ACC112 (cell line): Measurements from ENCODE around the gene SPATA6L.
A peak's percentile ranks its signal among the peaks of the same experiment; 100 is the strongest.

ENCODE experiments used
- H2AFZ ChIP-seq: fragments of 200-600 bp; sonication (generic); one replicate; pipeline ENCODE4 v1.6.0; 2017; ENCODE audit warnings: antibody characterized with exemption, low read length; ENCODE audit not compliant: unreplicated experiment
- H3K27ac ChIP-seq: fragments of 200-600 bp; sonication (generic); 2 replicates; pipeline ENCODE4 v1.5.1; 2014; ENCODE audit warnings: low read depth, mild to moderate bottlenecking, antibody characterized with exemption, low read length, moderate library complexity
- H3K27me3 ChIP-seq: fragments of 200-600 bp; sonication (generic); 2 replicates; pipeline ENCODE4 v1.6.1; 2014; ENCODE audit warnings: mild to moderate bottlenecking, antibody characterized with exemption, low read length, moderate library complexity, mixed read lengths; ENCODE audit not compliant: insufficient read depth
- H3K36me3 ChIP-seq: fragments of 200-600 bp; sonication (generic); 2 replicates; pipeline ENCODE4 v1.6.1; 2016; ENCODE audit warnings: mild to moderate bottlenecking, antibody characterized with exemption, low read length, moderate library complexity, mixed read lengths; ENCODE audit not compliant: insufficient read depth
- H3K4me1 ChIP-seq: fragments of 200-600 bp; sonication (generic); one replicate; pipeline ENCODE4 v1.6.1; 2016; ENCODE audit warnings: low read length, mixed read lengths; ENCODE audit not compliant: insufficient read depth, unreplicated experiment, control insufficient read depth
- H3K4me3 ChIP-seq: fragments of 200-600 bp; sonication (generic); 2 replicates; pipeline ENCODE4 v1.5.1; 2014; ENCODE audit warnings: mild to moderate bottlenecking, low read depth, low read length
- H3K79me2 ChIP-seq: fragments of 200-600 bp; sonication (generic); one replicate; pipeline ENCODE4 v1.6.0; 2016; ENCODE audit warnings: low read length; ENCODE audit not compliant: control insufficient read depth, unreplicated experiment, insufficient read depth

SPATA6L gene

GRCh38 chr9:4666042-4666699 lies at the start of gene SPATA6L:
Gene SPATA6L, minus strand, starts transcription at chr9:4666480. Its CDS starts 230 bp downstream, at chr9:4666250.
- no peaks in the 10 kb centered on the region for H3K79me2 ChIP-seq
- H3K27me3 ChIP-seq, result no peaks in the 10 kb centered on the region
- H3K4me3 ChIP-seq, result peak within 1 kb of the TSS; percentile 79
- H2AFZ ChIP-seq, result peak within 1 kb of the TSS; percentile 60
- H3K27ac ChIP-seq, result peak within 1 kb of the TSS; percentile 60
- peaks cover 37% of the 10 kb centered on the region for H3K4me1 ChIP-seq
- H3K36me3 ChIP-seq, result no peaks in the 10 kb centered on the region

- no peak overlapping the region for H3K4me3 ChIP-seq
- H3K36me3 ChIP-seq, result peaks cover 32% of the 10 kb centered on the region
- no peak overlapping the region for H2AFZ ChIP-seq
- H3K27ac ChIP-seq, result no peak overlapping the region
- no peaks in the 10 kb centered on the region for H3K4me1 ChIP-seq
- H3K79me2 ChIP-seq, result no peaks in the 10 kb centered on the region
- no peaks in the 10 kb centered on the region for H3K27me3 ChIP-seq
These were observed 48.2 kb upstream of the SPATA6L start for GRCh38 chr9:4714266-4715016.

- Histone ChIP-seq H3K4me1 (no peaks in the 10 kb centered on the region), H3K4me3 (no peak overlapping the region), H3K36me3 (peaks cover 30% of the 10 kb centered on the region), H3K27ac (no peak overlapping the region), H3K27me3 (no peaks in the 10 kb centered on the region), H3K79me2 (no peaks in the 10 kb centered on the region), H2AFZ (no peak overlapping the region)
These were observed 47.6 kb upstream of the SPATA6L start for GRCh38 chr9:4713849-4714248.

GRCh38 chr9:4709380-4709779 lies 43.1 kb upstream of the SPATA6L start:
- no peaks in the 10 kb centered on the region for H3K79me2 ChIP-seq
- H3K4me1 ChIP-seq, result no peaks in the 10 kb centered on the region
- no peaks in the 10 kb centered on the region for H3K27me3 ChIP-seq
- H3K36me3 ChIP-seq, result peaks cover 11% of the 10 kb centered on the region
- no peak overlapping the region for H3K27ac ChIP-seq
- H2AFZ ChIP-seq, result no peak overlapping the region
- H3K4me3 ChIP-seq, result no peak overlapping the region

GRCh38 chr9:4706971-4707622 lies 40.8 kb upstream of the SPATA6L start:
- H3K36me3 ChIP-seq, result peaks cover 10% of the 10 kb centered on the region; the same call in 1 of the 2 replicates

GRCh38 chr9:4706021-4706420 lies 39.7 kb upstream of the SPATA6L start:
- Histone ChIP-seq H3K79me2 (no peaks in the 10 kb centered on the region), H2AFZ (no peak overlapping the region), H3K36me3 (peaks cover 12% of the 10 kb centered on the region; the same call in 1 of the 2 replicates), H3K27me3 (no peaks in the 10 kb centered on the region), H3K4me3 (no peak overlapping the region), H3K4me1 (no peaks in the 10 kb centered on the region), H3K27ac (no peak overlapping the region)

More at GRCh38 chr9:4706971-4707622, 40.8 kb upstream of the SPATA6L start:
- no peaks in the 10 kb centered on the region for H3K79me2 ChIP-seq
- no peaks in the 10 kb centered on the region for H3K4me1 ChIP-seq
- no peak overlapping the region for H3K4me3 ChIP-seq
- H3K27me3 ChIP-seq, result no peaks in the 10 kb centered on the region
- H2AFZ ChIP-seq, result no peak overlapping the region
- no peak overlapping the region for H3K27ac ChIP-seq

- peaks cover 16% of the 10 kb centered on the region for H3K36me3 ChIP-seq
- H3K4me3 ChIP-seq, result no peak overlapping the region
- H3K27ac ChIP-seq, result no peak overlapping the region
- H3K79me2 ChIP-seq, result no peaks in the 10 kb centered on the region
- H2AFZ ChIP-seq, result no peak overlapping the region
- H3K4me1 ChIP-seq, result no peaks in the 10 kb centered on the region
- H3K27me3 ChIP-seq, result no peaks in the 10 kb centered on the region
These were observed 37.8 kb upstream of the SPATA6L start for GRCh38 chr9:4704129-4704528.

GRCh38 chr9:4701526-4701925 lies 35.2 kb upstream of the SPATA6L start:
- Histone ChIP-seq H3K36me3 (peaks cover 24% of the 10 kb centered on the region), H3K27me3 (no peaks in the 10 kb centered on the region), H3K79me2 (peaks cover 4% of the 10 kb centered on the region), H3K27ac (no peak overlapping the region), H2AFZ (no peak overlapping the region), H3K4me3 (no peak overlapping the region), H3K4me1 (no peaks in the 10 kb centered on the region)

GRCh38 chr9:4700932-4701331 lies 34.7 kb upstream of the SPATA6L start:
- no peak overlapping the region for H3K4me3 ChIP-seq
- no peak overlapping the region for H2AFZ ChIP-seq
- H3K36me3 ChIP-seq, result peaks cover 19% of the 10 kb centered on the region
- no peaks in the 10 kb centered on the region for H3K4me1 ChIP-seq
- H3K27me3 ChIP-seq, result no peaks in the 10 kb centered on the region
- H3K79me2 ChIP-seq, result peaks cover 4% of the 10 kb centered on the region
- no peak overlapping the region for H3K27ac ChIP-seq

GRCh38 chr9:4700091-4700490 lies 33.8 kb upstream of the SPATA6L start:
- no peaks in the 10 kb centered on the region for H3K4me1 ChIP-seq
- no peaks in the 10 kb centered on the region for H3K27me3 ChIP-seq
- H3K4me3 ChIP-seq, result no peak overlapping the region
- peaks cover 4% of the 10 kb centered on the region for H3K79me2 ChIP-seq
- H2AFZ ChIP-seq, result no peak overlapping the region
- H3K36me3 ChIP-seq, result peaks cover 17% of the 10 kb centered on the region
- no peak overlapping the region for H3K27ac ChIP-seq
